Endodermal cell (in vitro differentiated cells): ENCODE measurements around the gene TCF7. TPM values are rescaled to one million over a fixed set of nuclear protein-coding genes. Genes with fewer than 3 reads are reported as not detected.
A peak's percentile ranks its signal among the peaks of the same experiment; 100 is the strongest.

Source experiments
- DNase-seq: peaks from one replicate; pipeline ENCODE4 v3.0.0-alpha.2; 2017
- H3K27ac ChIP-seq: 2 replicates; pipeline ENCODE4 v1.5.1; 2013; ENCODE audit warnings: mild to moderate bottlenecking, low read depth, low read length, moderate library complexity
- H3K27me3 ChIP-seq: 2 replicates; pipeline ENCODE4 v1.6.1; 2013; ENCODE audit warnings: mild to moderate bottlenecking, low read length, moderate library complexity; ENCODE audit not compliant: insufficient read depth, control insufficient read depth, poor library complexity, severe bottlenecking
- H3K36me3 ChIP-seq: 2 replicates; pipeline ENCODE4 v1.7.0; 2013; ENCODE audit warnings: mild to moderate bottlenecking, low read length, moderate library complexity; ENCODE audit not compliant: control insufficient read depth, insufficient read depth
- H3K4me1 ChIP-seq: one replicate; pipeline ENCODE4 v1.7.0; 2013; ENCODE audit warnings: low read length; ENCODE audit not compliant: control insufficient read depth, insufficient read depth
- H3K4me3 ChIP-seq: 2 replicates; pipeline ENCODE4 v1.5.1; 2013; ENCODE audit warnings: mild to moderate bottlenecking, low read length, moderate library complexity
- H3K9ac ChIP-seq: 2 replicates; pipeline ENCODE4 v1.6.1; 2013; ENCODE audit warnings: mild to moderate bottlenecking, low read length, moderate library complexity; ENCODE audit not compliant: poor library complexity, severe bottlenecking; ENCODE audit errors: extremely low read depth
- H3K9me3 ChIP-seq: 2 replicates; pipeline ENCODE4 v1.6.1; 2013; ENCODE audit warnings: mild to moderate bottlenecking, low read length, moderate library complexity; ENCODE audit not compliant: control insufficient read depth
- H3K27ac Mint-ChIP-seq: 2 replicates; pipeline ENCODE4 v1.8.0; 2020; ENCODE audit warnings: mixed read lengths
- H3K27me3 Mint-ChIP-seq: 2 replicates; pipeline ENCODE4 v1.8.0; 2021; ENCODE audit warnings: mild to moderate bottlenecking, mixed read lengths; ENCODE audit not compliant: insufficient read depth
- H3K36me3 Mint-ChIP-seq: 2 replicates; pipeline ENCODE4 v1.8.0; 2020; ENCODE audit warnings: low read depth, mixed read lengths
- H3K4me1 Mint-ChIP-seq: 2 replicates; pipeline ENCODE4 v1.8.0; 2020; ENCODE audit warnings: mixed read lengths
- H3K4me3 Mint-ChIP-seq: 2 replicates; pipeline ENCODE4 v1.8.0; 2020; ENCODE audit warnings: mild to moderate bottlenecking, moderate library complexity, mixed read lengths
- H3K9me3 Mint-ChIP-seq: 2 replicates; pipeline ENCODE4 v1.8.0; 2020; ENCODE audit warnings: mild to moderate bottlenecking, mixed read lengths
- WGBS, 2 experiments: methylation state at CpG; one replicate each; pipeline versions ENCODE4 v1.1.5 to v1.1.7; 2013; ENCODE audit warnings: missing lambda C conversion rate in 2 of 2, mixed read lengths in 1 of 2; ENCODE audit not compliant: insufficient coverage in 1 of 2, insufficient read length in 1 of 2; 5-methylcytosine and 5-hydroxymethylcytosine counted together
- total RNA-seq, 2 donors: library from RNA; stranded (reverse); fragmentation: NEBNext Ultra II Directional in 1 of 2; extraction: Animal tissue kit (Norgen Biotek cat#: 25700) in 1 of 2; gene quantifications; 2 replicates in 1 of 2; 3 replicates in 1 of 2; pipeline ENCODE4 v1.2.1, GENCODE V29; 2021
- TF ChIP-seq, protein P1 (sequence below): fragments of 200-600 bp; sonication (generic); conservative IDR thresholded peaks from 2 replicates; pipeline ENCODE4 v1.5.0; 2021; ENCODE audit warnings: antibody characterized with exemption, mild to moderate bottlenecking

TCF7 gene
- total RNA-seq, 2 donors from 2014 or later, result 14.9 to 19.4 TPM

DNA sequence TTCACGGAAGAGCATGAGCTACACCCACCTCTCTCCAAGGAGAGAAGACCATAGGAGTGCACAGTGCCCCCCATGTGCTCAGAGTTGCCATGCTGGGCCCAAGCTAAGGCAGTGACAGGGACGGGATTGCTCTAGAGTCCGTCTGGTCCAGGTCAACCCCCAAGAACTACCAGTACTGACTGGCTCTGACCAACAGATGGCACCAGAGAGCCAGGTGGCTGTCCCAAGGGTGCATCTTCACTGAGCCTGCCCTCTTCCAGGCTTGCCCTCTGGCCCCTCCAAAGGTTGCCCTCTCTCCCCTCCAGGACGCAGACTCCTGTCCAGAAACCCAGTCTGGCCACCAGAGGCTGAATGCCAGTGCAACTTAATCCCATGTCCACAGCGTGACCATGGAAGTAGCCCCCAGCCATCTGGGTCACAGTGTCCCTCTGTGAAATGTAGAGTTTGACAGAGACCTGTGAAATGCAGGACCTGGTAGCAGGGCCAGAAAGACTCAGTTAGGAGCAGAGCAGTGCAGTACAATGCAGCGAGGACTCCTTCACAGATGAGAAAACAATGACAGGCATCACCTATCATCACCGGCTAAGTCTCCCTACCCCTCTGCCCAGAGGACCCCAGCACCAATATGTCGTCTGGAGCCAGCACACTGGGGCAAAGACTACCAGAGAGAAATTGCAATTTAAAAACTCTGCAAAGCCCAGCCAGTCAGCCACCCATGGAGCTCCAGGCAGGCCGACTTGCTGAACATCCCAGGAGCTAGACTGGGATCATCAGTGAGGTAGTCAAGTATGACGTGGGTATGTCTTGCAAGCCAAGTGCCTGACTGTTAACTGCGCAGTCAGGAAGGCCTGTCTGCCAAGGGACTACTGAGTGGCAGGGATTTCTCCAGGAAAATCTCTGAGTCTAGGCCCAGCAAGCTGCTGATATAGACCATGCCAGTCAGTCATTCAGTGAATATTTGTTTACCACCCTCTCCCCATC is 70.0 kb downstream of the TCF7 start:
- no peaks in the 10 kb centered on the region for H3K36me3 ChIP-seq
- Mint-ChIP-seq H3K27me3 (no peaks in the 10 kb centered on the region), H3K36me3 (no peaks in the 10 kb centered on the region), H3K27ac (no peak overlapping the region), H3K4me1 (no peaks in the 10 kb centered on the region), H3K9me3 (no peaks in the 10 kb centered on the region), H3K4me3 (no peak overlapping the region)
- no peaks in the 10 kb centered on the region for H3K27me3 ChIP-seq
- H3K9me3 ChIP-seq, result no peaks in the 10 kb centered on the region
- no peaks in the 10 kb centered on the region for H3K4me1 ChIP-seq
- WGBS, 2 experiments, result 64 to 79% methylated on average over 9 to 11 of the region's 11 CpGs
- H3K27ac ChIP-seq, result no peak overlapping the region
- H3K4me3 ChIP-seq, result no peak overlapping the region
- H3K9ac ChIP-seq, result no peak overlapping the region
- TF ChIP-seq, protein P1, sequence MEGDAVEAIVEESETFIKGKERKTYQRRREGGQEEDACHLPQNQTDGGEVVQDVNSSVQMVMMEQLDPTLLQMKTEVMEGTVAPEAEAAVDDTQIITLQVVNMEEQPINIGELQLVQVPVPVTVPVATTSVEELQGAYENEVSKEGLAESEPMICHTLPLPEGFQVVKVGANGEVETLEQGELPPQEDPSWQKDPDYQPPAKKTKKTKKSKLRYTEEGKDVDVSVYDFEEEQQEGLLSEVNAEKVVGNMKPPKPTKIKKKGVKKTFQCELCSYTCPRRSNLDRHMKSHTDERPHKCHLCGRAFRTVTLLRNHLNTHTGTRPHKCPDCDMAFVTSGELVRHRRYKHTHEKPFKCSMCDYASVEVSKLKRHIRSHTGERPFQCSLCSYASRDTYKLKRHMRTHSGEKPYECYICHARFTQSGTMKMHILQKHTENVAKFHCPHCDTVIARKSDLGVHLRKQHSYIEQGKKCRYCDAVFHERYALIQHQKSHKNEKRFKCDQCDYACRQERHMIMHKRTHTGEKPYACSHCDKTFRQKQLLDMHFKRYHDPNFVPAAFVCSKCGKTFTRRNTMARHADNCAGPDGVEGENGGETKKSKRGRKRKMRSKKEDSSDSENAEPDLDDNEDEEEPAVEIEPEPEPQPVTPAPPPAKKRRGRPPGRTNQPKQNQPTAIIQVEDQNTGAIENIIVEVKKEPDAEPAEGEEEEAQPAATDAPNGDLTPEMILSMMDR, result peak; percentile 93
- peak; percentile 96 for DNase-seq

DNA sequence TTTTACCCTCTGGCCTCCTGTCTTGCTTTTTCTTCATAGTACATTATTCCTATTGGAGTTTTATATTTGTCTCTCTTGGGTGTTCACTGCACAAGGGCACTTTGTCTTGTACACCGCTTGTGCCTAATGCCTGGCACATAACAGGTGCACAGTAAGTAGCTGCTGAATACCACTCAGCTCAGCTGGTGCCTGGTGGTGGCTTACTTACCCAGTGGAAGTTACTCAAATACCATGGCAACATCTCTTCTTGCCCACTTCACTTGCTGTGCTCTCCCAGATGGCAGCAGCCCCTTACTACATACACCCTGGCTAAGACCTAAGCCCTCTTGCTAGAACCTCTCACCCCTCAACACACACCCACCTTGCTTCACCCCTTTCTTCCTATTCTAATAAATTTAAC is 73.6 kb downstream of the TCF7 start:
- Histone ChIP-seq H3K9me3 (no peaks in the 10 kb centered on the region), H3K27me3 (no peaks in the 10 kb centered on the region), H3K36me3 (no peaks in the 10 kb centered on the region), H3K4me3 (no peak overlapping the region), H3K4me1 (no peaks in the 10 kb centered on the region), H3K27ac (no peak overlapping the region), H3K9ac (no peak overlapping the region)
- no peaks in the 10 kb centered on the region for H3K36me3 Mint-ChIP-seq
- H3K4me1 Mint-ChIP-seq, result no peaks in the 10 kb centered on the region
- 91 to 100% methylated on average over 1 of the region's 1 CpG for WGBS, 2 experiments
- H3K27ac Mint-ChIP-seq, result no peak overlapping the region
- no peak overlapping the region for H3K4me3 Mint-ChIP-seq
- no peaks in the 10 kb centered on the region for H3K9me3 Mint-ChIP-seq
- no peak for DNase-seq
- TF ChIP-seq, protein P1, result no peak
- H3K27me3 Mint-ChIP-seq, result no peaks in the 10 kb centered on the region

DNA sequence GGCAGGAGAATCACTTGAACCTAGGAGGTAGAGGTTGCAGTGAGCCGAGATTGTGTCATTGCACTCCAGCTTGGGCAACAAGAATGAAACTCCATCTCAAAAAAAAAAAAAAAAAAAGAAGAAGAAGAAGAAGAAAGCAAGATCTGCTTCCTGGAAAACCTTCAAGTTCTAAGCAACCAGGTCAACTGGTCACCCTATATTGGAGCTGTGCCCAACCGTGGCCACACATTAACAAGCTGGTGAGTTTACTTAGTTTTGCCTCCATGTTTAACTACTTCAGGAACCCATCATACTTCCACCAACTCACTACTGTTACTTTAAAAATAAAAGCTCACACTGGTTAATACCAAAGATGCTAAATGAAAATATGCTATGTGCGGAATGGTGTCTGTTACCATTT is 74.5 kb downstream of the TCF7 start:
- Histone ChIP-seq H3K27ac (no peak overlapping the region), H3K36me3 (peaks cover 6% of the 10 kb centered on the region), H3K4me1 (no peaks in the 10 kb centered on the region), H3K27me3 (no peaks in the 10 kb centered on the region), H3K9me3 (no peaks in the 10 kb centered on the region), H3K9ac (no peak overlapping the region), H3K4me3 (no peak overlapping the region)
- Mint-ChIP-seq H3K4me1 (no peaks in the 10 kb centered on the region), H3K27me3 (no peaks in the 10 kb centered on the region), H3K9me3 (no peaks in the 10 kb centered on the region), H3K36me3 (no peaks in the 10 kb centered on the region), H3K4me3 (no peak overlapping the region), H3K27ac (no peak overlapping the region)
- TF ChIP-seq, protein P1, result no peak
- WGBS, 2 experiments, result 83 to 92% methylated on average over 1 to 2 of the region's 3 CpGs
- DNase-seq, result no peak
